ENCODE results near the gene SEC24C.

SEC24C gene

GRCh38 chr10:73771722-73772280 is 27.6 kb downstream of the SEC24C start:
- TF ChIP-seq, protein P1, sequence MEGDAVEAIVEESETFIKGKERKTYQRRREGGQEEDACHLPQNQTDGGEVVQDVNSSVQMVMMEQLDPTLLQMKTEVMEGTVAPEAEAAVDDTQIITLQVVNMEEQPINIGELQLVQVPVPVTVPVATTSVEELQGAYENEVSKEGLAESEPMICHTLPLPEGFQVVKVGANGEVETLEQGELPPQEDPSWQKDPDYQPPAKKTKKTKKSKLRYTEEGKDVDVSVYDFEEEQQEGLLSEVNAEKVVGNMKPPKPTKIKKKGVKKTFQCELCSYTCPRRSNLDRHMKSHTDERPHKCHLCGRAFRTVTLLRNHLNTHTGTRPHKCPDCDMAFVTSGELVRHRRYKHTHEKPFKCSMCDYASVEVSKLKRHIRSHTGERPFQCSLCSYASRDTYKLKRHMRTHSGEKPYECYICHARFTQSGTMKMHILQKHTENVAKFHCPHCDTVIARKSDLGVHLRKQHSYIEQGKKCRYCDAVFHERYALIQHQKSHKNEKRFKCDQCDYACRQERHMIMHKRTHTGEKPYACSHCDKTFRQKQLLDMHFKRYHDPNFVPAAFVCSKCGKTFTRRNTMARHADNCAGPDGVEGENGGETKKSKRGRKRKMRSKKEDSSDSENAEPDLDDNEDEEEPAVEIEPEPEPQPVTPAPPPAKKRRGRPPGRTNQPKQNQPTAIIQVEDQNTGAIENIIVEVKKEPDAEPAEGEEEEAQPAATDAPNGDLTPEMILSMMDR (IDR thresholded peaks at IDR 0.05; ENCODE audit: control insufficient read depth, insufficient read depth, low read depth, low read length, missing control alignments), result no peak
- DNase-seq (ENCODE audit: low read depth), result no peak
- H3K4me3 ChIP-seq (ENCODE audit: control insufficient read depth, low read depth, low read length), result peak overlapping the region; percentile 82

- H3K4me3 ChIP-seq (ENCODE audit: control insufficient read depth, low read depth, low read length), result peak overlapping the region; percentile 82
- DNase-seq (ENCODE audit: low read depth), result peak; percentile 37
- TF ChIP-seq, protein P1 (IDR thresholded peaks at IDR 0.05; ENCODE audit: control insufficient read depth, insufficient read depth, low read depth, low read length, missing control alignments), result no peak
Observed at GRCh38 chr10:73772281-73773151, 28.3 kb downstream of the SEC24C start.

DNA sequence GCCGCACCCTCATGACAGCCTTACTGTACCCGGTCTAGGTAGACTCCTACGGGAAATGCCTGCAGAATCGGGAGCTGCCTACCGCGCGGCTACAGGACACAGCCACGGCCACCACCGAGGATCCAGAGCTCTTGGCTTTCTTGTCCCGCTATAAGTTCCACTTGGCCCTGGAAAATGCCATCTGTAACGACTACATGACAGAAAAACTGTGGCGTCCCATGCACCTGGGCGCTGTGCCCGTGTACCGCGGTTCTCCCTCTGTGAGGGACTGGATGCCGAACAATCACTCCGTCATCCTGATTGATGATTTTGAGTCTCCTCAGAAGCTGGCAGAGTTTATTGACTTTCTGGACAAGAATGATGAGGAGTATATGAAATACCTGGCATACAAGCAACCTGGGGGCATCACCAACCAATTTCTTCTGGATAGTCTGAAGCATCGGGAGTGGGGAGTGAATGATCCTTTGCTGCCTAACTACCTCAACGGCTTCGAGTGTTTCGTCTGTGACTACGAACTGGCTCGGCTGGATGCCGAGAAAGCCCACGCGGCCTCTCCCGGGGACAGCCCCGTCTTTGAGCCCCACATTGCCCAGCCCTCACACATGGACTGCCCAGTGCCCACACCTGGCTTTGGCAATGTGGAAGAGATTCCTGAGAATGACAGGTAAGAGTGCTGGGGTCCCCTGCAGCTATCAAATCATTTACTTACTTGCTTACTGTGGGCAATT is 29.1 kb downstream of the SEC24C start:
- H3K4me3 ChIP-seq (ENCODE audit: control insufficient read depth, low read depth, low read length), result peak overlapping the region; percentile 82
- TF ChIP-seq, protein P1 (IDR thresholded peaks at IDR 0.05; ENCODE audit: control insufficient read depth, insufficient read depth, low read depth, low read length, missing control alignments), result no peak
- DNase-seq (ENCODE audit: low read depth), result no peak

DNA sequence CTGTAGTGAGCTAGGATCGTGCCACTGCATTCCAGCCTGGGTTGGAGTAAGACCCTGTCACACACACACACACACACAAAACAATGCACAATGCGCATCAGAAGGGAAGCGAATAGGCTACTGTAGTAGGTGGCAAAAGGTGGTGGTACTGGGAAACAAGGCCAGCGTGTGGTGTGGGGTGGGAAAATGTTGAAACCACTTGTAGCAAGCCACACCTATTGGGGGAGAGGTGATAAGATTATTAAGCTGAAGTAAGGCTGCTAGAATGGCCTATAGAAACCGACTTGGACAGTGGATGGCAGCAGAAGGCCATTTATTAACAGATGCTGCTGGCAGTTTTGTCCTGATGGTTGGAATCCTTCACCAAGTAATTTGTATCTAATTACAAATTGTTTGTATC is 30.5 kb downstream of the SEC24C start:
- peak overlapping the region; percentile 82 for H3K4me3 ChIP-seq (ENCODE audit: control insufficient read depth, low read depth, low read length)
- no peak for DNase-seq (ENCODE audit: low read depth)
- TF ChIP-seq, protein P1 (IDR thresholded peaks at IDR 0.05; ENCODE audit: control insufficient read depth, insufficient read depth, low read depth, low read length, missing control alignments), result no peak

DNA sequence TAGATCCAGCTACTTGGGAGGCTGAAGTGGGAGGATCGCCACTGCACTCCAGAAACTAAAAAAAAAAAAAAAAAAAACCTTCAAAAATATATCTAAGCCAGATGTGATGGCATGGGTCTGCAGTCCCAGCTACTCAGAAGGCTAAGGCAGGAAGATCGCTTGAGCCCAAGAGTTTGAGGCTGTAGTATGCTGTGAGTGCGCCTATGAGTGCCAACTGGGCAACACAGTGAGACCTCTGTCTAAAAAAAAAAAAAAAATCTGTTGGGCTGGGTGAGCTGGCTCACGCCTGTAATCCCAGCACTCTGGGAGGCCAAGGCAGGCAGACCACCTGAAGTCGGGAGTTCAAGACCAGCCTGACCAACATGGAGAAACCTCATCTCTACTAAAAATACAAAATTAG is 34.8 kb downstream of the SEC24C start:
- TF ChIP-seq, protein P1 (IDR thresholded peaks at IDR 0.05; ENCODE audit: control insufficient read depth, insufficient read depth, low read depth, low read length, missing control alignments), result no peak
- H3K4me3 ChIP-seq (ENCODE audit: control insufficient read depth, low read depth, low read length), result no peak overlapping the region
- DNase-seq (ENCODE audit: low read depth), result no peak

DNA sequence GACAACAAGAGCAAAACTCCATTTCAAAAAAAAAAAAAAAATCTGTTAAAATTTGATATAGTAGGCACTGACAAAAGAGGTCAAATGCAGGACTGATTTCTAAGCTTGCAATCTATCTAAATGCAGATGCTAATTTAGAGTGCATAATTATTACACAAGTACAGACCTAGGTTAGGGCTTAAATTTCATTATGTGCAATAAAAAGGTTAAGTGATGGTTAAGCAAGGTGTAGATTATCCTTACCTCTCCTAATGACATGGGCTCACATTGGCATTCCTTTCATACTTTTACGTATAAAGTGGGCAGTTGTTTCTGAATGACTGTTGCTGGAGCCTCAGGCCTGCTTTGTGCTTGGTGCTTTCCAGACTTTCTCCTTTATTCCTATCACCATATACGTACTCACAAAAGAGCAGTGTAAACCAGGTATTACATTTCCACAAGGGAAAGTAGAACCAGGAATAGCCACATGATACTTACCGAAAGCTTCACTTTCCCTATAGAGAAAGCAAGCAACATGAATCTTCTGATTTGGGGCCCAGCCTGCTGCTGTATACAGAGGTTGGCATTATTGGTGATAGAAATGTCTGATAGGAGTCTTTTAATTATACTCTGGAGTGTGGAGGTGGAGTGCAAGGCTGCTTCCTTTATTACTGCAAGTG is 35.5 kb downstream of the SEC24C start:
- TF ChIP-seq, protein P1 (IDR thresholded peaks at IDR 0.05; ENCODE audit: control insufficient read depth, insufficient read depth, low read depth, low read length, missing control alignments), result no peak
- H3K4me3 ChIP-seq (ENCODE audit: control insufficient read depth, low read depth, low read length), result no peak overlapping the region
- no peak for DNase-seq (ENCODE audit: low read depth)
